Left lung (tissue), 10 donors: ENCODE measurements around the gene FOXRED1. TPM values are rescaled to one million over a fixed set of nuclear protein-coding genes. Genes with fewer than 3 reads are reported as not detected.

Experiments
- ATAC-seq: fragments of 200-7000 bp; cut with Tn5 transposase; one replicate; pipeline ENCODE4 v1.9.1; 2020; ENCODE audit warnings: moderate library complexity
- DNase-seq, 4 donors: peaks; one replicate each; pipeline ENCODE4 v3.0.0-alpha.2; 2013 to 2020
- H3K27ac ChIP-seq, 2 donors: fragments of 200-600 bp; sonication (generic) in 1 of 2; one replicate each; pipeline versions ENCODE4 v1.5.0 to v1.8.0; 2020 to 2021
- H3K27me3 ChIP-seq, 2 donors: fragments of 200-600 bp; sonication (generic) in 1 of 2; one replicate each; pipeline versions ENCODE4 v1.5.0 to v1.8.0; 2020 to 2021
- H3K36me3 ChIP-seq, 2 donors: fragments of 200-600 bp; sonication (generic) in 1 of 2; one replicate each; pipeline versions ENCODE4 v1.5.0 to v1.8.0; 2020 to 2021
- H3K4me1 ChIP-seq, 2 donors: fragments of 200-600 bp; one replicate each; pipeline ENCODE4 v1.8.0; 2021
- H3K4me3 ChIP-seq, 2 donors: fragments of 200-600 bp; sonication (generic) in 1 of 2; one replicate each; pipeline versions ENCODE4 v1.5.0 to v1.8.0; 2020 to 2021; ENCODE audit warnings: mild to moderate bottlenecking in 1 of 2
- H3K9me3 ChIP-seq, 2 donors: fragments of 200-600 bp; sonication (generic) in 1 of 2; one replicate each; pipeline versions ENCODE4 v1.5.0 to v1.8.0; 2020 to 2021
- CTCF ChIP-seq, 2 donors: fragments of 200-600 bp; sonication (generic) in 1 of 2; IDR thresholded peaks; one replicate each; pipeline versions ENCODE4 v1.5.0 to v1.8.0; 2021; ENCODE audit warnings: antibody characterized with exemption in 2 of 2
- intact Hi-C, 2 donors: fragments of 100-400 bp; cut with DNase I; formaldehyde crosslinking; loops; one replicate each; pipeline versions ENCODE4 v1.11.2 to v1.14.2; 2022
- polyA plus RNA-seq, 6 donors: library from polyadenylated mRNA; unstranded; fragments of 120-200 nt; gene quantifications; one replicate each; pipeline ENCODE4 v1.2.1, GENCODE V29; 2013; ENCODE audit not compliant: insufficient read length in 6 of 6
- total RNA-seq, 2 donors: library from RNA; stranded (reverse); fragmentation: NEBNext Ultra II Directional; extraction: Animal tissue kit (Norgen Biotek cat#: 25700); gene quantifications; one replicate each; pipeline ENCODE4 v1.2.1, GENCODE V29; 2021
- donor health status: DM: no; HTN: yes; CAD: no.
- donor health status: DM: no; HTN: no; CAD: no.

Gene FOXRED1
- total and polyA plus RNA-seq, 8 donors = 19.6 to 59.7 (median 45.5) TPM

GRCh38 chr11:126257764-126258163 lies 11.2 kb upstream of the FOXRED1 start:
- Histone ChIP-seq H3K27me3 (no peaks in the 10 kb centered on the region), H3K36me3 (peaks cover 0 to 96% of the 10 kb centered on the region in 2 donors), H3K4me1 (no peaks in the 10 kb centered on the region), H3K4me3 (no peak overlapping the region), H3K27ac (no peak overlapping the region), H3K9me3 (no peaks in the 10 kb centered on the region)
- no peak for TF ChIP-seq CTCF (IDR thresholded peaks at IDR 0.05)
- ATAC-seq = no peak
- intact Hi-C loops = no loop called here
- DNase-seq = no peak

- Histone ChIP-seq H3K4me1 (peaks cover 0 to 8% of the 10 kb centered on the region in 2 donors), H3K27ac (no peak overlapping the region), H3K27me3 (no peaks in the 10 kb centered on the region), H3K4me3 (no peak overlapping the region), H3K9me3 (no peaks in the 10 kb centered on the region), H3K36me3 (peaks cover 0 to 96% of the 10 kb centered on the region in 2 donors)
- TF ChIP-seq CTCF (IDR thresholded peaks at IDR 0.05) = no peak
- intact Hi-C loops = no loop called here
- no peak for DNase-seq
- ATAC-seq = no peak
Measured at GRCh38 chr11:126262216-126262615, 6.7 kb upstream of the FOXRED1 start.

- DNase-seq (no peak), ATAC-seq (no peak)
- peaks cover 0 to 87% of the 10 kb centered on the region in 2 donors for H3K36me3 ChIP-seq
- TF ChIP-seq CTCF (IDR thresholded peaks at IDR 0.05) = no peak
- H3K27ac ChIP-seq = no peak overlapping the region
- H3K4me1 ChIP-seq = peaks cover 3 to 17% of the 10 kb centered on the region in 2 donors
- H3K9me3 ChIP-seq = no peaks in the 10 kb centered on the region
- no peaks in the 10 kb centered on the region for H3K27me3 ChIP-seq
- intact Hi-C loops = no loop called here
- no peak overlapping the region for H3K4me3 ChIP-seq
Measured at GRCh38 chr11:126263489-126263888, 5.5 kb upstream of the FOXRED1 start.

GRCh38 chr11:126265811-126266210 lies 3.1 kb upstream of the FOXRED1 start:
- DNase-seq (no peak), ATAC-seq (no peak)
- intact Hi-C loops = no loop called here
- no peak overlapping the region for H3K4me3 ChIP-seq
- H3K4me1 ChIP-seq = peaks cover 3 to 27% of the 10 kb centered on the region in 2 donors
- H3K9me3 ChIP-seq = no peaks in the 10 kb centered on the region
- peaks cover 0 to 65% of the 10 kb centered on the region in 2 donors for H3K36me3 ChIP-seq
- H3K27ac ChIP-seq = no peak overlapping the region
- no peak for TF ChIP-seq CTCF (IDR thresholded peaks at IDR 0.05)
- no peaks in the 10 kb centered on the region for H3K27me3 ChIP-seq

GRCh38 chr11:126267650-126268049 lies 1.3 kb upstream of the FOXRED1 start:
- ATAC-seq (peak; percentile 0), DNase-seq (no peak)
- intact Hi-C loops = no loop called here
- Histone ChIP-seq H3K4me3 (peak overlapping the region; percentile 81 to 83), H3K9me3 (no peaks in the 10 kb centered on the region), H3K27me3 (no peaks in the 10 kb centered on the region), H3K4me1 (peaks cover 3 to 27% of the 10 kb centered on the region in 2 donors), H3K36me3 (peaks cover 0 to 47% of the 10 kb centered on the region in 2 donors), H3K27ac (peak overlapping the region; percentile 87 to 93)
- no peak for TF ChIP-seq CTCF (IDR thresholded peaks at IDR 0.05)
